RKO (cell line): ENCODE results near the gene TNFRSF19.

ENCODE experiments used
- DNase-seq: peaks from one replicate; pipeline ENCODE4 v3.0.0-alpha.2; 2016; ENCODE audit warnings: low spot score

TNFRSF19 gene

GRCh38 chr13:23716401-23716800, 146.2 kb downstream of the TNFRSF19 start:
- no peak for DNase-seq

- no peak for DNase-seq
These were observed 148.8 kb downstream of the TNFRSF19 start for GRCh38 chr13:23718996-23719395.

- no peak for DNase-seq
These were observed 152.7 kb downstream of the TNFRSF19 start for GRCh38 chr13:23722726-23723453.

- DNase-seq: no peak
These were observed 153.3 kb downstream of the TNFRSF19 start for GRCh38 chr13:23723471-23723870.

- DNase-seq: peak; percentile 7
These were observed 154.2 kb downstream of the TNFRSF19 start for GRCh38 chr13:23724196-23724970.
